Colon (tissue), 2 donors: ENCODE measurements around the gene DUSP6.

Source experiments
- FAIRE-seq: peaks from 2 replicates; lab custom pipeline; 2012; peaks lifted over from hg19 to GRCh38; lab: Jason Lieb, UNC
- donor health status: control.
- donor health status: control.

DUSP6 gene

DNA sequence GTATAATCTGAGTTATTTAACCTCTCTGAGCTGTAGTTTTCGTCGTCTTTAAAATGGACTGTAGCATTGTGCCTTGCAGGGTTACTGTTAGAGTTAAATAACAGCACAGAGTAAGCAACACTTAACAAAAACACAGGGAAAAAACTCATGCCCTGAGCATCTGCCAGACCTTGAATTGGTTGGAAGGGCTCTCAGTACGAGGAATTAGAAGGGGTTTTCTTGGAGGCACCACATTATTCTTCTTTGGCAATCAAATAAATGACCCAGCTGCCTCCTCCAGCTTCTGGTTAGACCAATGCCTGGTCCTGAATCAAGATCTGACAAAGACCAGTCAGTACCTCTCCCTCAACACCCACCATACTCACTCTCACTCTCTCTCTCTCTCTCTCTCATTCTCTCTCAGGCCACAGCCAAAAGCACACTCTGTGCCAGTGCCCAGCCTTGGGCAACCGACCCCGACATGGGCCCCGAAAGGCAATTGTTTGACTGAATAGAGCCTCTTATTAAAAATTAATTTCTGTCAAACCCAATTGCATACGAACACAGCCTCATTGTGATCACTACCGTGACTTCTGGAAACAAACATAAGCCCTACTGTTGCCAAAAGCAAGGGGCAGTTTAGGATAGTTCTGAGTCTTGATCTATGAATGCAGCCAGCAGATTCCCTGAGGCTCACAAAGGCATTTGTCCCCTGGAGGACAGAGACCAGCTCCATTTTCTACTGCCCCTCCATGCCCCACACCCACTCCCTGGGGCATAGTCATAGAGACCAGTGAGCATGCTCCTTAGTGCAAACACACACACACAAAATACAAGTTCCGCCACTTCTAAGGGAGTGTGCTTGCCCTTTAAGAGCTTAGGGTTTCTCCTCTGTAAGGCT lies 23.9 kb downstream of the DUSP6 start:
- FAIRE-seq: no peak

DNA sequence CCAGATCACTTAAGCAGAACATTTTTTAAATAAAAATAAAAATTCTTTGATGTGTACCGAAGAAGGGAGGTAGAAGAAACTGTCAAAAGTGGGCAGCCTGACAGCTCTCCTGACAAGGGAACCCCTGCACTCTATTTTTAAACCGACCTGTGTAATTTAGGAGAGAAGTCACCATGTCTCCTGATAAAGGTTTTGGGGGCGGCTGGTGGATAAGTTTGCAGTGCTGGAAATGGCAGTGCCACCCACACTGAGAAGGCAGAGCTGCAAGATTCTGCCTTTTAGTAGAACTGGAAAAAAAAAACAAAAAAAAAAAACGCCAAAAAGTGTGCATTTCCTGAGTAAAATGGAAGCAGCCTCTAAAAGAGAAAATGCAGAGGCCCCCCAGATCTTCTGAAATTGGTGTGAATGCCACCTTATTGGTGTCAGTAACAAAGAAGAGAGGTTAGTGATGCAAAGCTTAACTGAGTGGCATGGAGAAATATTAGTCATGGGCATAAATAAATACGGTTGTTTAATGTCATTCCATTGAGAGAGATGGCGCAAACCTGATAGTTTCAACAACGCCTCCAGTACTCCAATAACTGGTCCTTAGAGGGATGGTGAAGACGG lies 24.7 kb downstream of the DUSP6 start:
- FAIRE-seq: no peak

DNA sequence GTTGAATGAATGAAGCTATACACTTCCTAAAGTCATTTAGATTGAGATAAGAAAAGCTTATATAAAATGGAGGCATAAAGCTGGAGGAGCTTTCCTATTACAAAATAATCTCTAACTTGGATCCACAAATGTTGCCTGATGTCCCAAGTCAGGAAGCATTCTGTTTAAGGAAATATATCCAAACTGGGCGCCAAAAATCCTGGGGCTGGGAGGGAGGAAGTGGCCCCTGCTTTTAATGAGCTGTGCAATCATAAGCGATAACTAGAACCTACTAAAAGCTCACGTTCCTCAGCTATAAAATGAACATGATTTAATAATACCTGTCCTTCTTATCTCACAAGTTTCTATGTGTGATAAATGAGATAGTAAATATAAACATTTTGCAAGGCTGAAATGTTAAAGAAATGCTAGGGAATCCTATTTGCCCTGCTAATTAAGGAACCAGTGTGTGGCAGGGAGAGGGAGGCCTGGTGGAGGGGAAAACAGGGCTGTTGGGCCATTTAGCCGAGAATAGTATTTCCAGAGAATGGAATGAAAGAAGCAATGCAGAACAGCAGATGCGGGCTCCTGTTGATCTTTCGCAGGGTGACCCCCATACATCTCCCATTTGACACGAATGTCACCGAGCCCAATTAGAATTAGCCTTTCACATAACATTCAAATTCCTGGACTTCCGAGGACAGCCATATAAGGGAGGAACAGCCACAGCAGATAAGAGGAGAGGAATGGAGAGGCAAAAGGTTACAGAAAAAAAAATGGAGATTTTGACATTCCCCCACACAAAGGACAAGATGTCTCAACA lies 25.9 kb downstream of the DUSP6 start:
- FAIRE-seq: no peak

DNA sequence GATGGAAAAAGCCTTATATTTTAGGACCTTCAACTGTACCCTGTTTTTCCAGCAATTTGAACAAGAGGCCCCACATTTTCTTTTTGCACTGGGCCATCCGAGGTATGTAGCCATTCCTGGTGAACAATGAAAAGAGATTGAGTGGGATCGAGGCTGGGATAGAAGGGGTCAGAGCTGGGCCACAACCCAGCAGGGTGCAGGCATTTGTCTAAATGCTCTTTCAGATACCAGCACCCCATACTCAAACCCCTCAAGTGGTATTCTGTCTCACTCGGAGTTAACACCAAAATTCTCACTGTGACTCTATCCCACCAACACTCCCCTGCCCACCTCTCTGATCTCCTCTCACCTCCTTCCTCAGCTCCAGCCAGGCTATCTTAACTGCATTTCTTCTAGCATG lies 26.8 kb downstream of the DUSP6 start:
- FAIRE-seq: no peak

DNA sequence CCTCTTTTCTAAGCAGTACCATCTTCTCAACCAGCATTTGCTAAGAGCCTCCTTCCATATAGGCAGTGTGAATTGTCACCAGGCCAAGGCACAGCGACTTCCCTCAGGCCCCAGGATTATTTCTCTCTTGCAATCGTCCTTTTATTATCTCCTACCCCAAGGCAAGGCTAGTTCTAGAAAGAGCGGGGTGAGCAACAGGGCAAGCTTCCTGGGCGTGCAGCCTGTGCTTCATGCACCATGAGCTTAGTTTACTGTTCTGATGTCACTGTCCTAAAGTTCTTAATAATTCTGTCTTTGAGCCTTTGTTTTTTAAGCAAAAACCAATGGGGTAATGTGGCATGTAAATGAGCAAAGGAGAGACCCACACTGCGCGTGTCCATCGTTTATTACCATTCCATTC lies 27.9 kb downstream of the DUSP6 start:
- FAIRE-seq: no peak

DNA sequence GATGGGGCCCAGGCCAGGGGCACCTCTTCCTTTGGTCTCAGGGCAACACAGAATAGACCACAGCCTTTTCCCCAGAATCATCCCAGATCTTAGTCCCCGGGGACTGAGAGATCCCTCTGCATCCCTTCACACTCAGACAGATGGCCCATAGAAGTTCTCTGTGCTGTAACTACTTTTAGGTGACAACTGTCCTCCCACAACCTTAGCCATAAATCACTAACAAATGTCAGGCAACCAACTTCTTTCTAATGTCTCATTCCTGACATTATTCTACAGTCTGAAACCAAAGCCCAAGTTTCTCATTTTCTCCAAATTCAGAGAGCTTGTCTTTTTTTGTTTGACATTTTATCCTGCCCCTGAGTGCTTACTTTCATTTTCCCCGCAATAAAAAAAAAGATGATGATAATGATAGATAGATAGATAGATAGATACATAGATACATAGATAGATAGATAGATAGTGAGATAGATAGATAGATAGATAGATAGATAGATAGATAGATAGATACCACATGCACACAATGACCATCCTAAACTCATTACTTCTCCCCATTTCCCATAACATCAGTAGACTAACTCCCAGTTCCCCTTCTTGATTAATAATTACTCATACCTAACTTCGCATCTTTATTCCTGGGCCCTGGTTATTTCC lies 28.6 kb downstream of the DUSP6 start:
- FAIRE-seq: no peak

DNA sequence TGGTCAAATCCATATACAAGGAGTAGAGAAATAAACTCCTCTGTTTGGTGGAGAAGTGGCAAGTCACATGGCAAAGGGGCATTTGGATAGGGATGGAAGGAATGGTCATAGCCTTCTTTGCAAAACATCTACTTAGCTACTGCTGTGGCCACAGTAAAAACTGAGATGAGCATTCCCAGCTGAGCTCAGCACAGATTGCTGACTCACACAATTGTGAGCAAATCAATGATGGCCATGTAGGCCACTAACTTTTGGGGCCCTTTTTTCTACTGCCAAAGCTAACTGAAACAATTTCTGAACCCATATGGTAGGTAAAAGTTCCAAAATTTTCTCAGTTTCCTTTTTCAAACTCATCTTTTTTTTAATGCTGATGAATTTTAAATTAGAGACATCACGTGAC lies 31.6 kb downstream of the DUSP6 start:
- no peak for FAIRE-seq

DNA sequence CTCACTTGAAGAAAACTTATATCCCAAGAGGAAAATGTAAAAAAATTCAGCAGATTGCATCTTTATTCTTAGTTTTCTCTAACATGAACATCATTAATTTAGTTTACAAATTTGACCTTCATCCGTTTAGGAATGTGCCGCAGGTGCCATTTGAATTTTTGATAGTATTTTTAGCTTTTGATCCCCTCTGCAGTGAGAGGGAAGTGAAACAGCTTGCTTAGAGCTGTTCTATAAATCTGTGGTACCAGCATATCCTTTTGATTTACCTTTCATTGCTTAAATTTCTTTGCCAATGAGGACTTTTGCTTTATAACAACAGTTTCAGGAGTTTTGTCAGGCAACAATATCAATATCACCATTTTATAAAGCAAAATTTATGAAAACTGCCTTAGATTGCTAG lies 32.7 kb downstream of the DUSP6 start:
- FAIRE-seq: no peak

DNA sequence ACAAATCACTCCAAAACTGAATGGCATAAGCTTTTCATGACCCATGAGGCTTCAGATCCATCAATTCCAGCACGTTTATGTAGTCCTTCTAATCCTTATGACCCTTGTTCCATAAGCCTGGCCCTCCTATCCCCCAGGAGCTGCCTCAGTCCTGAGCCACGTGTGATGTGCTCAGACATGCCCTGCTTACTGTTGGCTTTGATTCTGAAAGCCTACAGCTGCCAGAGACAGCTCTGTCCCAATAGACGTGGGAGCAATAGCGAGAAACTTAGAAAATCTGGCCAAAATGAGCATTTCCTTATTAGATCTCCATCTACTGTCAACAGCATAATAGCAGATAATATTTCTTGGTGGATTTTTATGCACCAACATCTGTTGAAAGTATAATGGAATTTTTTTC lies 33.2 kb downstream of the DUSP6 start:
- no peak for FAIRE-seq

DNA sequence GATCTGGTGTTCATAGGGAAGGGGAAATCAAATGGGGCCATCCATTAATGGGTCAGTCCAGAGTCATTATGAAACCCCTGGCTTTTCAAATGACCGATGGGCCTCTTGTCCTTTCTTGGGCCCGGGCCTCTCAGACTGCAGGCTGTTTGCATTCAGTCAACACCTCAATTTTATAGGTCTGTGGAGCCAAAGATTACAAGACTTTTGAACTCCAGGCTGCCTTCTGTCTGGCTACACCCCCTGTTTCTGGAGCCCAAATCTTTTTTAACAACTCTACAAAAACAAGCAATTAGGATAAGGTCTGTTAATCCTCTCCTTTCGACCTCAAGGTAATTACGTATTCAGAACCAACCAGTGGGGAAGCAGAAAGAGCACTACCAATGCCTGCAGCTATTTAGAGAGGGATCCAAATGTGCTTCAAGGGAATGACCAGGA lies 35.6 kb downstream of the DUSP6 start:
- no peak for FAIRE-seq

DNA sequence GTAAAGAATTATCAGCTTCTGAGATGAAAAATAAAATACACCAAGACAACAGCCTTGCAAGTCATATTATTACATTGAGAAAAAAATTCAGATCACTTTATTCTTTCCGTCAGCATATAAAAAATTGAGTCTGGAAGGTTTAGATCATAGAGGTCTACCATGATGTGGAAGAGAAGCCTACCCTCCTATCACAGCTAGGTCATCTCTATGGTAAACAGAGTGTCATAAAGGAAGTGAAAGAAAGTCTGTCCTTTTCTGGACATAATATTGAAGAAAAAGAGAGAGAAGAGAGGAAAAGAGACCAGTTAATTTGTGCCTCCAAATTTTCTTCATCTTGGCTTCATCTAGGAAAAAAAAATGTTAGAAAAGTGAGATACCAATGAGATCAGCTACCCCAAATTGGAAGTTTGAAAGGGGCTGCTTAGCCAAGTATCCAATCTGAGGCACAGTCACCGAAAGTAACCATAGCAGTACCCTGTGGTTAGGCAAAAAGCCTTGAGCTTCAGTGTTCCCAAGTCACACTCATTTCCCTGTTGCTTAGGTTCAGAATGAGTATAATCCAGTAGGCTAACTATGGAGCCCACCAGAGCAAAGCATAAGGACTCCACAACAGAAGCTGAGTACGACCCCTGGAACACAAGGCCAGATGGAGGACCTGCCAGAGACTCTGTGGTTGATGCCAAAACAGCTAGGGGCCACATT lies 38.1 kb downstream of the DUSP6 start:
- no peak for FAIRE-seq

DNA sequence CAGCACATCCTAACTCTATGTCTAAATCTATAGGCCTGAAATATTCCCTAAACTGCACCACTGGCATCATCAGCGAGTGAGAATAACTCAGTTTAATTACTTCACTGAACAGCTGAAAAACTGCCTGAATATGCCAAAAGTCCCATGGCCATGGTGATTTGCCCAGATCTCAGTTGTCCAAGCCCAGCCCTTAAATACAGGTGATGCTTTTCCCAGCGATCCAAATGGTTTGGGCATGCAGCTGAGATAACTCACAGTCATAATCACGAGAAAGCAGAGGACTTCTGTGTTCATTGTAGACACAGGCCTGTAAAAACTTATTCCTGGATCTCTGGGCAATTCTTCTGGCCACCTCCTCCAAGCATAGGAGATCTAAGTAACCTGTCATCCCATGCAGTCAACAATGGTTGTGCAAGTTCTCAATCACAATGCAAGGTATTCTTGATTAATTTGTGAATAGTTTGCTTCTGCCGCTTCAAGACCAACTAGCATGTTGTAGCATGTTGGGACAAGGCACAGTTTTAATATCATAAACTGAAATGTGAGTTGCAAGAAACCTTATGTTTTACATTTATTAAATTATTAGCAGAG lies 40.5 kb downstream of the DUSP6 start:
- FAIRE-seq: no peak

DNA sequence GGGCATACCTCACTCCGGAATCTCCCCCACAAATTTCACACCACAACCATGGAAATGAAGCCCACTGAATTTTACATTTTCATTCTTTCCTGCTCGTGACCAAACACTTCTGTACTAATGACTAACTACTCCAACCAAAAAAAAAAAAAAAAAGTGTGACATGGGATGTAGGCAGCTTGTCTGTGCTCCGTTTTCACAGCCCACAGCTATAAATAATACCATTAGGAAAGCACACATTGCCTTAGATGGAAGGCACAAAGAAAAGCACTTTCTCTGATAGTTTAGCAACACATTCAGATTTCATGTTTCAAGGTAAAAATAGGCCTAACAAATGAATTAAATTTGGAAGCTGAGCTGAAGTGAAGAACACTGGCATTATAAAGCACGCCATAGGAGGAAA lies 42.5 kb downstream of the DUSP6 start:
- no peak for FAIRE-seq

DNA sequence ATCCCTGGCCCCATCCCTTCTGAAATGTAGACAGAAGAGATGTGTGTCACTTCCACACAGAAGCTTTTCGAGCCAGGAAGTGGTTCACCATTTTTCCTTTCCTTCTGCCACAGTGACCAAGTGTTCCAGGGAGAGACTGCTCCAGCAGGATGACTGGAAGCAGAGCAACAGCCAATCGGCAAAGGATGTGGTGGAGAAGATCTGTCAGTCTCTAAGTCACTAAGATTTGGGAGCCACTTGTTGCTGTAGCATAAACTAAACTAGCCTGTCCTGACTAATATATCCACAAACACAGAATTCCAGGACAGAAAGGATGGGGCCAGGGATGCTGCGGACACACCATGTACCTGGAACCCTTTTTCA lies 42.9 kb downstream of the DUSP6 start:
- no peak for FAIRE-seq

DNA sequence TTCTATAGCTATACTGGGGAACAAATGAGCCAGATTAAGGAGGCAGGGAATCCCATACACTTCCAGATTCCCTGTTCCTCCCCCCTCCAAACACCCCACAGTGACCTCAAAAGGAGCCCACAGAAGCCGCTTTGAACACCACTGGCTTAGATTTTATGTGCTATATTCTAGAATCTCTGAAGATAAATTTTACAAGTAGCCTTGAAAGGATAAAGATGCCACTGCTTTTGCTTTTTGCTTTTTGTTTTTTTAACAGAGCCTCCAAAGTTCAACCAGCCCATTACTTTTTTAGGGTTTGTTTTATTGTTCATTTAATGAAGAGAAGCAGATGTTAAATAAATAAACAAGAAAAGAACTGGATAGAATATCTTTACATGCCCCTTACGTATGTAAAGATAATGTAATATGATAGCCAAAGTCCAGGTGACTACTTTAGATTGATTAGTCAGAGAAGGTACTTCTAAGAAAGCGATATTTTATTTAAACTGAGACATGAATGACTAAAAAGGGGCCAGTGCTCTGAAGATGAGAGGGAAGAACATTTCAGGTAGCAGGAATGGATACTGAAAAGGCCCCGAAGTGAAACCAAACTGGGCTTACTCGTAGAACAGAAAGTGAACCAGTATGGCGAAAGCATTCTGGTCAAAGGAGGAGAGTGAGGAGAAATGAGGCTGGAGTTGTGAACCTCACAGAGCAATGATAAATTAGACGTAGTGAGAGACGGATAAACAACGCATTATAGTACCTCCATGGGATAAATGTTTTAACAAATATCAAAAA lies 44.6 kb downstream of the DUSP6 start:
- no peak for FAIRE-seq

DNA sequence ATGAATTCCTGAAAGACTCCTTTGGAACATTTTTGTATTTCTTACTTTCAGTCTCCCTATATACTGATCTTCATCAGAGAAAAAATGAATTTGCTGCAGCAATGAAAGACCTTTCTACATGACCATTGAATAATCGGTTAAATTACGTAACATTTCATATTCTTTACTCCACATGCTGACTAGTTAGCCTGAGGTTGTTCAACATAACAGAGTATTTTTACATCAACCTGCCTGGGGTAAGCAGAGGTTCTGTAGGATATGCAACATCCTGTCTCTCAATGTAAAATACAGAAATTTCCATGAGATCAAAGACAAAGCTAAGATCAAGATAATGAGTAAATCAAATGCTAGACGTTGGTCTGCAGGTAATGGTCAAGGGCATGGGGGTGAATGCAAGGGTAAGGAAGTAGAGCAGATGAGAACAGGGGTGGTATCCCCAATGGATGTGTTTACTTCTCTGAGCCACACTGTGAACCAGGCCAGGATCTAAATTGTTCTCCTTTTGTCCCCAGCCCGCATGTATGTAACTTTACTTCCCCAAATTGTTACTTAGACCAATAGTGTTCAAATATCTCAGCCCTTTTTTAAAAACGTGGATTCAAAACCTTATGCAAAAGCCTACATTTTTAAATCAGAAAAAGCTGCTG lies 45.4 kb downstream of the DUSP6 start:
- FAIRE-seq: no peak

DNA sequence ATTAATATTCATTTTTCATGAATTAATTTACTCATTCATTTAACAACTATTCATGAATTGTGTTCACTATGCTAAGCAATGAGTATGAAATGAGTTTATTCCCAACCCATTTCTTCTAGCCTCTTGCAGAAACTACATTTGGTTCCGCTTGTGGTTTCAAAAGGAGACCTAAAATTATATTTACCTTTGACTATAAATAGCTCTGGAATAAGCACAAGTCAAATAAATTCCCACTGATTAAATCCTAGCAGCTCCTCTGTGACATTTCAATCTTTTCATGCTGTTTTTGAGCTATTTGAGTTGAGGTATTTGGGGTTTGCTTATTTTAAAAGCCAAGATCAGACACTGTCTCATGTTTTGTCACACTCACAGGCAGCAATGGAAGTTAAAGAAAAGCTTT lies 46.9 kb downstream of the DUSP6 start:
- no peak for FAIRE-seq

DNA sequence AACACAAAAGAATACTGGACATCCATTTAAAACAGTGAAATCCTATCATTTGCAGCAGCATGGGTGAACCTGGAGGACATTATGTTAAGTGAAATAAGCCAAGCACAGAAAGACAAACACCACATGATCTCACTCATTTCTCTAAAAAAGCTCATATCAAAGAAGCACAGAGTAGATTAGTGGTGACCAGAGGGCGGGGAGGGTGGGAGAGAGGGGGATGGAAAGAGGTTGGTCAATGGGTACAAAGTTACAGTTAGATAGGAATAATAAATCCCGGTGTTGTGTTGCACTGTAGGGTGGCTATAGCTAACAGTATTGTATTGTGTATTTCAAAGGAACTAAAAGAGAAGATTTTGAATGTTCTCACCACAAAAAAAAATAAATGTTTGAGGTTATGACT lies 52.4 kb downstream of the DUSP6 start:
- no peak for FAIRE-seq

DNA sequence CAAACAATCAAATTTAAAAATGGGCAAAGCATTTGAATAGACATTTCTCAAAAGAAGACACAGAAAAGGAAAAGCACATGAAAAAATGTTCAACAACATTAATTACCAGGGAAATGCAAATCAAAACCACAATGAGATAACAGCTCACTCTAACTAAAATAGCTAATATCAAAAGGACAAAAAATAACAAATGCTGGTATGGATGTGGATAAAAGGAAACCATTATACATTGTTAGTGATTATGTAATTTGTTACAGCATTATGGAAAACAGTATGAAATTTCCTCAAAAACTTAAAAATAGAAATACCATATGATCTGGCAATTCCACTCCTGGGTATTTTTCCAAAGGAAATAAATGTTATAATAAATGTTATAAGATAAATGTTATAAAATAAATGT lies 52.9 kb downstream of the DUSP6 start:
- no peak for FAIRE-seq
